Measurements from ENCODE around the gene CTF1. TPM values are rescaled to one million over a fixed set of nuclear protein-coding genes. Genes with fewer than 3 reads are reported as not detected.

CTF1 gene
- total RNA-seq, 1 donor from 2014 or later = 6.0 TPM

- Mint-ChIP-seq H3K27ac (ENCODE audit: unreplicated experiment) (peak overlapping the region; percentile 99), H3K4me1 (ENCODE audit: unreplicated experiment) (peaks cover 26% of the 10 kb centered on the region), H3K4me3 (ENCODE audit: unreplicated experiment) (peak overlapping the region; percentile 93), H3K9me3 (ENCODE audit: unreplicated experiment) (no peaks in the 10 kb centered on the region), H3K36me3 (ENCODE audit: unreplicated experiment) (peaks cover 5% of the 10 kb centered on the region), H3K27me3 (ENCODE audit: unreplicated experiment) (no peaks in the 10 kb centered on the region)
- no peak for DNase-seq (ENCODE audit: extremely low spot score, unreplicated experiment)
- TF ChIP-seq CTCF (IDR thresholded peaks at IDR 0.05) = no peak
These were observed 22.1 kb upstream of the CTF1 start for GRCh38 chr16:30874244-30874820.

- peaks cover 26% of the 10 kb centered on the region for H3K4me1 Mint-ChIP-seq (ENCODE audit: unreplicated experiment)
- H3K4me3 Mint-ChIP-seq (ENCODE audit: unreplicated experiment) = peak overlapping the region; percentile 93
- H3K9me3 Mint-ChIP-seq (ENCODE audit: unreplicated experiment) = no peaks in the 10 kb centered on the region
- DNase-seq (ENCODE audit: extremely low spot score, unreplicated experiment) = peak; percentile 94
- H3K36me3 Mint-ChIP-seq (ENCODE audit: unreplicated experiment) = peaks cover 5% of the 10 kb centered on the region
- H3K27me3 Mint-ChIP-seq (ENCODE audit: unreplicated experiment) = no peaks in the 10 kb centered on the region
- no peak for TF ChIP-seq CTCF (IDR thresholded peaks at IDR 0.05)
- H3K27ac Mint-ChIP-seq (ENCODE audit: unreplicated experiment) = peak overlapping the region; percentile 99
These were observed 21.3 kb upstream of the CTF1 start for GRCh38 chr16:30874821-30875717.

GRCh38 chr16:30875871-30876801 lies 20.3 kb upstream of the CTF1 start:
- Mint-ChIP-seq H3K4me3 (ENCODE audit: unreplicated experiment) (peak overlapping the region; percentile 93), H3K4me1 (ENCODE audit: unreplicated experiment) (peaks cover 26% of the 10 kb centered on the region), H3K9me3 (ENCODE audit: unreplicated experiment) (no peaks in the 10 kb centered on the region), H3K27ac (ENCODE audit: unreplicated experiment) (peak overlapping the region; percentile 99), H3K27me3 (ENCODE audit: unreplicated experiment) (no peaks in the 10 kb centered on the region), H3K36me3 (ENCODE audit: unreplicated experiment) (peaks cover 7% of the 10 kb centered on the region)
- TF ChIP-seq CTCF (IDR thresholded peaks at IDR 0.05) = no peak
- DNase-seq (ENCODE audit: extremely low spot score, unreplicated experiment) = no peak

GRCh38 chr16:30876867-30877266 lies 19.5 kb upstream of the CTF1 start:
- Mint-ChIP-seq H3K36me3 (ENCODE audit: unreplicated experiment) (peaks cover 7% of the 10 kb centered on the region), H3K4me3 (ENCODE audit: unreplicated experiment) (peak overlapping the region; percentile 93), H3K27ac (ENCODE audit: unreplicated experiment) (peak overlapping the region; percentile 99), H3K27me3 (ENCODE audit: unreplicated experiment) (no peaks in the 10 kb centered on the region), H3K4me1 (ENCODE audit: unreplicated experiment) (peaks cover 33% of the 10 kb centered on the region), H3K9me3 (ENCODE audit: unreplicated experiment) (no peaks in the 10 kb centered on the region)
- DNase-seq (ENCODE audit: extremely low spot score, unreplicated experiment) = no peak
- no peak for TF ChIP-seq CTCF (IDR thresholded peaks at IDR 0.05)

Data from osteocyte (in vitro differentiated cells).